Measurements from ENCODE around the gene FAT4. TPM values are rescaled to one million over a fixed set of nuclear protein-coding genes. Genes with fewer than 3 reads are reported as not detected.
A peak's percentile ranks its signal among the peaks of the same experiment; 100 is the strongest.

Gene FAT4
- total RNA-seq, 4 donors from 2014 or later: 10.2 to 44.8 (median 15.6) TPM

DNA sequence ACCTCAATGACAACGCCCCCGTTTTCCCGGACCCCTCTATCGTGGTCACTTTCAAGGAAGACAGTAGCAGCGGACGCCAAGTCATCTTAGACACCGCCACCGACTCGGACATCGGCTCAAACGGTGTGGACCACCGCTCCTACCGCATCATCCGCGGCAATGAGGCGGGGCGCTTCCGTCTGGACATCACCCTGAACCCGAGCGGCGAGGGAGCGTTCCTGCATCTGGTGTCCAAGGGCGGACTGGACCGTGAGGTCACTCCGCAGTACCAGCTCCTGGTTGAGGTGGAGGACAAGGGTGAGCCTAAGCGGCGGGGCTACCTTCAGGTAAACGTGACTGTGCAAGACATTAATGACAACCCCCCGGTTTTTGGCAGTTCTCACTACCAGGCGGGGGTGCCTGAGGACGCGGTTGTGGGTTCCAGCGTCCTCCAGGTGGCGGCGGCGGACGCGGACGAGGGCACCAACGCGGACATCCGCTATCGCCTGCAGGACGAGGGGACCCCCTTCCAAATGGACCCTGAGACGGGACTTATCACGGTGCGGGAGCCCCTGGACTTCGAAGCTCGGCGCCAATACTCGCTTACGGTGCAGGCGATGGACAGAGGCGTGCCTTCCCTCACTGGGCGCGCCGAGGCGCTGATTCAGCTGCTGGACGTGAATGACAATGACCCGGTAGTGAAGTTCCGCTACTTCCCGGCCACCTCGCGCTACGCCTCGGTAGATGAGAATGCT, 2.2 kb downstream of the FAT4 start:
- peak; percentile 23 for DNase-seq (ENCODE audit: low spot score)
- TF ChIP-seq, protein P1, sequence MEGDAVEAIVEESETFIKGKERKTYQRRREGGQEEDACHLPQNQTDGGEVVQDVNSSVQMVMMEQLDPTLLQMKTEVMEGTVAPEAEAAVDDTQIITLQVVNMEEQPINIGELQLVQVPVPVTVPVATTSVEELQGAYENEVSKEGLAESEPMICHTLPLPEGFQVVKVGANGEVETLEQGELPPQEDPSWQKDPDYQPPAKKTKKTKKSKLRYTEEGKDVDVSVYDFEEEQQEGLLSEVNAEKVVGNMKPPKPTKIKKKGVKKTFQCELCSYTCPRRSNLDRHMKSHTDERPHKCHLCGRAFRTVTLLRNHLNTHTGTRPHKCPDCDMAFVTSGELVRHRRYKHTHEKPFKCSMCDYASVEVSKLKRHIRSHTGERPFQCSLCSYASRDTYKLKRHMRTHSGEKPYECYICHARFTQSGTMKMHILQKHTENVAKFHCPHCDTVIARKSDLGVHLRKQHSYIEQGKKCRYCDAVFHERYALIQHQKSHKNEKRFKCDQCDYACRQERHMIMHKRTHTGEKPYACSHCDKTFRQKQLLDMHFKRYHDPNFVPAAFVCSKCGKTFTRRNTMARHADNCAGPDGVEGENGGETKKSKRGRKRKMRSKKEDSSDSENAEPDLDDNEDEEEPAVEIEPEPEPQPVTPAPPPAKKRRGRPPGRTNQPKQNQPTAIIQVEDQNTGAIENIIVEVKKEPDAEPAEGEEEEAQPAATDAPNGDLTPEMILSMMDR (IDR thresholded peaks at IDR 0.05): no peak
- no peak for ATAC-seq (ENCODE audit: low FRiP score)

DNA sequence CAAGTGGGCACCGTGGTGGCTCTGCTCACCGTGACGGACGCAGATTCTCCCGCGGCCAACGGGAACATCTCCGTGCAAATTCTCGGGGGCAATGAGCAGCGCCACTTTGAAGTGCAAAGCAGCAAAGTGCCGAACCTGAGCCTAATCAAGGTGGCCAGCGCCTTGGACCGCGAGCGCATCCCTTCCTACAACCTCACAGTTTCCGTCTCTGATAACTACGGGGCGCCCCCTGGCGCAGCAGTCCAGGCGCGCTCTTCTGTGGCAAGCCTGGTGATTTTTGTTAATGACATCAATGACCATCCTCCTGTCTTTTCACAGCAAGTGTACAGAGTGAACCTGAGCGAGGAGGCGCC, 2.7 kb downstream of the FAT4 start:
- DNase-seq (ENCODE audit: low spot score): no peak
- TF ChIP-seq, protein P1 (IDR thresholded peaks at IDR 0.05): no peak
- no peak for ATAC-seq (ENCODE audit: low FRiP score)

DNA sequence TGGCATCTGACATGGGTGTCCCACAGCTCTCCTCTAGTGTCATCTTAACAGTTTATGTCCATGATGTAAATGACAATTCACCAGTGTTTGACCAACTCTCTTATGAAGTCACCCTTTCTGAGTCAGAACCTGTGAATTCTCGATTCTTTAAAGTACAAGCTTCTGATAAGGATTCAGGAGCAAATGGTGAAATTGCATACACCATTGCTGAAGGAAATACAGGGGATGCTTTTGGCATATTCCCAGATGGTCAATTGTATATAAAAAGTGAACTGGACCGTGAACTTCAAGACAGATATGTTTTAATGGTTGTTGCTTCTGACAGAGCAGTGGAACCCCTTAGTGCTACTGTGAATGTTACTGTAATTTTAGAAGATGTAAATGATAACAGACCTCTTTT, 4.6 kb downstream of the FAT4 start:
- ATAC-seq (ENCODE audit: low FRiP score): no peak
- no peak for DNase-seq (ENCODE audit: low spot score)
- TF ChIP-seq, protein P1 (IDR thresholded peaks at IDR 0.05): no peak

DNA sequence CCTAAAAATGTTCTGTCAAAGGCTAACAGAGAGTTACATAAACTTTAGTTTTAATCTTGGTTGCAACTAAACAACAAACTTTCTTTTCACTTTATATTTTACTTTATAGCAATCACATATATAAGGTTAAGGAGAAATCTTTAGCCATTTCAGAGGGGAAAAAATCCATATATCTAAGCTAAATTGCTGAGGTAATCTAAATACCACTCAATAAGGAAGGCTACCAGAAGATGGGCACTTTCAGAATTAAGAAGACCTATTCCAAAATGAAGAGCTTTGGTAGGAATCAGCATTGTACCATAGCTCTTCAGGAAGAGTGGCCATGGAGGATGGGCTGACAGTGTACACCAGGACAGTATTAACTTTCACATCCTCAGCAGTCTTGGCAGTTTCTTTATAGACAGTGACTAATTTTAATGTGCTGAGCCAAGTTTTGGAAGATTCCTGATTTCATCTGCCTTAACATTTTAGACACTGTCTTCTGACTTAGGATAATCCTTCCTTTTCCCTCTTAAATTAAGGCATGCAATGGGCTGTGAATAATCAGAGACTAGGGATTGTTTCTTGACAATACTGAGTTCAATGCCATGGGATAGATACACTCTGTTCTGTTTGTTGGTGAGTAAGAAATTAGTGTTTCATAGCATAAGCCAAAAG, 7.1 kb downstream of the FAT4 start:
- TF ChIP-seq, protein P1 (IDR thresholded peaks at IDR 0.05): no peak
- no peak for DNase-seq (ENCODE audit: low spot score)
- peak; percentile 74 for ATAC-seq (ENCODE audit: low FRiP score)

DNA sequence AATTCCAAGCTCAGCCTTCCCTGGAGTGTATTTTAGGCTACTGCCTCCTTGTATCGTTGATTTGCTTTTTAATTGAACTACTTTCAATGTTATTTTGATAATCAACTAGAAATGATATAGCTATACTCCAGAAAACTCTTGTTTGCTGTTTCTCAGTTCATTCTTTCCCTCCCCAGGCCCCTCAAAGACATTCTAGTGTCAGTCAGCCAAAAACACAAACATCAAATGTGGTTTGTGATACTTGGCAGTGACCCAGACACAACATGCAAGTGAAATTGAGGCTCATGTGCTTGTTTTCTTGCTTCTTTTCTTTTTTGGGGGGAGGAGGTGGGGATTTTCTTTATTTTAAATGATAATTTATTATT, 7.6 kb downstream of the FAT4 start:
- no peak for DNase-seq (ENCODE audit: low spot score)

DNA sequence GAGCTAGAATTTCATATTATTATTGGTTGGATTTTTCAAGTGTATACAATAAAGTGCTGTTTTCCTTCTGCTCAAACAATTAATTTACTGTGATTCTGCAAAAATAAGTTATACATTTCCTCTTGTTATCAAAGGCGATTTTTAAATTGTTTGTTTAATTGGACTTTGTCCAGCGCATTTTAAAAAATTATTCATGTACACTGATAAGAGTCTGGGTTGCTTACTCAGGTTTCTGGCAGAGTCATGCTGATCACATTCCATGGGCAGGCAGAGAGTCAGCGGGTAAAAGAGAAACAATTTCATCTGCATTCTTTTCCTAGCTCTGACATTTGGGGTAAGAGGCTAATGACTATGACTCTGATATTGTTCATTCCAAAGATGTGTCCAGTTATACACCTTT, 8.9 kb downstream of the FAT4 start:
- DNase-seq (ENCODE audit: low spot score): no peak
- TF ChIP-seq, protein P1 (IDR thresholded peaks at IDR 0.05): no peak
- ATAC-seq (ENCODE audit: low FRiP score): peak; percentile 87

More for the DNA sequence above, 7.6 kb downstream of the FAT4 start:
- no peak for ATAC-seq (ENCODE audit: low FRiP score)
- TF ChIP-seq, protein P1 (IDR thresholded peaks at IDR 0.05): no peak

DNA sequence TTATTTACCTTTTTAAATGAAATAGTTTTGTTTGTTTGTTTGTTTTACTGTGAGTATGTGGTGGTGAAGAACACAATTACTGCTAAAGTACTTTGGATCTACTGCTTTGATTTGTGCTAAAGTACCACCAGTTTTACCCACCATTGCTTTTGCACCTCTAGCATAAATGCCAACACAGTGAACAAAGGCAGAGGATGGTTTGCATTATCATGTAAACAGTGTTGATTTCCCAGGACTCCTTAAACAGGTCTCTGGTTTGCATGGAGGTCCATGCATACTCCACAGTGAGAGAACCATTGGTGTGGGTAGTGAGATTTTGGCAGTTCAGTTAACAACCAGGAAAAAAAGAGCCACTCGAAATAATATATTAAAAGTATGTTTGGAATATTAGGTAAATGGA, 11.0 kb downstream of the FAT4 start:
- no peak for DNase-seq (ENCODE audit: low spot score)
- TF ChIP-seq, protein P1 (IDR thresholded peaks at IDR 0.05): no peak

More for the DNA sequence above, 11.0 kb downstream of the FAT4 start:
- ATAC-seq (ENCODE audit: low FRiP score): no peak
